HepG2 (cell line): Measurements from ENCODE around the gene CAMSAP2. TPM values are rescaled to one million over a fixed set of nuclear protein-coding genes. Genes with fewer than 3 reads are reported as not detected.

Experiments used
- BRCA1 ChIP-seq: sonication (generic); formaldehyde crosslinking; IDR thresholded peaks from 2 replicates; pipeline ENCODE4 v1.4.0; 2020; ENCODE audit warnings: missing genetic modification reagents
- HIVEP1 ChIP-seq: sonication (generic); formaldehyde crosslinking; IDR thresholded peaks from 2 replicates; pipeline ENCODE4 v1.4.0; 2020; ENCODE audit warnings: mild to moderate bottlenecking, missing genetic modification reagents
- KLF13 ChIP-seq: sonication (generic); formaldehyde crosslinking; IDR thresholded peaks from 2 replicates; pipeline ENCODE4 v1.4.0; 2020; ENCODE audit warnings: mild to moderate bottlenecking, missing genetic modification reagents
- KLF16 ChIP-seq, 2 experiments: sonication (generic) in 1 of 2; formaldehyde crosslinking in 1 of 2; IDR thresholded peaks; 2 replicates each; pipeline versions ENCODE4 v1.6.1 to v1.8.0; 2016 to 2023; ENCODE audit warnings: missing genetic modification reagents in 2 of 2, missing compliant biosample characterization in 1 of 2
- MED8 ChIP-seq: sonication (generic); formaldehyde crosslinking; IDR thresholded peaks from 2 replicates; pipeline ENCODE4 v1.8.1; 2023; ENCODE audit warnings: mild to moderate bottlenecking, missing genetic modification reagents; ENCODE audit not compliant: insufficient replicate concordance
- MEIS1 ChIP-seq: sonication (generic); formaldehyde crosslinking; IDR thresholded peaks from 2 replicates; pipeline ENCODE4 v1.9.0; 2021; ENCODE audit warnings: mild to moderate bottlenecking, missing genetic modification reagents, moderate library complexity, borderline replicate concordance
- SIX4 ChIP-seq: sonication (generic); formaldehyde crosslinking; IDR thresholded peaks from 2 replicates; pipeline ENCODE4 v1.4.0; 2020; ENCODE audit warnings: missing genetic modification reagents
- SMC3 ChIP-seq: IDR thresholded peaks from 2 replicates; pipeline ENCODE4 v1.6.1; 2011; ENCODE audit warnings: low read length, improper control_type of control experiment
- TBL1XR1 ChIP-seq: fragments of 150-350 bp; IDR thresholded peaks from 2 replicates; pipeline ENCODE4 v1.6.1; 2014; ENCODE audit warnings: borderline replicate concordance, low read length; ENCODE audit not compliant: partially characterized antibody
- TGIF2 ChIP-seq: IDR thresholded peaks from 2 replicates; pipeline ENCODE4 v1.6.1; 2016; ENCODE audit warnings: control low read depth, missing compliant biosample characterization
- ZC3H13 ChIP-seq: sonication (generic); formaldehyde crosslinking; IDR thresholded peaks from 2 replicates; pipeline ENCODE4 v1.8.1; 2023; ENCODE audit warnings: mild to moderate bottlenecking, missing genetic modification reagents, moderate library complexity
- ZEB1 ChIP-seq: IDR thresholded peaks from 2 replicates; pipeline ENCODE4 v1.6.1; 2012; ENCODE audit warnings: mild to moderate bottlenecking, low read depth, inconsistent platforms; ENCODE audit not compliant: insufficient replicate concordance
- ZMYM2 ChIP-seq: sonication (generic); formaldehyde crosslinking; IDR thresholded peaks from 2 replicates; pipeline ENCODE4 v1.8.0; 2022; ENCODE audit warnings: mild to moderate bottlenecking, missing genetic modification reagents
- ZNF224 ChIP-seq: sonication (generic); formaldehyde crosslinking; IDR thresholded peaks from 2 replicates; pipeline ENCODE4 v1.5.0; 2020; ENCODE audit warnings: mild to moderate bottlenecking, missing genetic modification reagents
- ZNF607 ChIP-seq: sonication (generic); formaldehyde crosslinking; IDR thresholded peaks from 2 replicates; pipeline ENCODE4 v1.5.1; 2020; ENCODE audit warnings: missing genetic modification reagents, mild to moderate bottlenecking, borderline replicate concordance
- ZNF616 ChIP-seq: sonication (generic); formaldehyde crosslinking; IDR thresholded peaks from 2 replicates; pipeline ENCODE4 v1.5.0; 2020; ENCODE audit warnings: low read depth, mild to moderate bottlenecking, missing genetic modification reagents
- ZSCAN25 ChIP-seq: sonication (generic); formaldehyde crosslinking; IDR thresholded peaks from 2 replicates; pipeline ENCODE4 v1.8.0; 2022; ENCODE audit warnings: mild to moderate bottlenecking, missing genetic modification reagents
- polyA plus RNA-seq, 8 experiments: library from polyadenylated mRNA; depleted of rRNA in 3 of 8; stranded (reverse) in 7 of 8; unstranded in 1 of 8; fragments of >200 nt; fragmentation: Illumina TruSeq in 4 of 8; extraction: Trizol in 4 of 8; gene quantifications; 2 replicates each; pipeline versions ENCODE4 v1.2.1 to v1.2.3, GENCODE V29; 2011 to 2016; ENCODE audit warnings: low read depth in 4 of 8, missing spikeins in 1 of 8, mixed read lengths in 1 of 8; ENCODE audit not compliant: insufficient read depth in 1 of 8
- total RNA-seq, 5 experiments: library from RNA; depleted of rRNA; stranded (reverse); fragments of >200 nt; fragmentation: Illumina TruSeq; extraction: Trizol; gene quantifications; 2 replicates each; pipeline ENCODE4 v1.2.3, GENCODE V29; 2016; ENCODE audit warnings: low read depth in 1 of 5
- TF ChIP-seq, protein P1 (sequence below): sonication (generic); formaldehyde crosslinking; IDR thresholded peaks from 2 replicates; pipeline ENCODE4 v1.8.0; 2022; ENCODE audit warnings: mild to moderate bottlenecking, missing genetic modification reagents
- TF ChIP-seq, protein P2 (sequence below): sonication (generic); formaldehyde crosslinking; IDR thresholded peaks from 2 replicates; pipeline ENCODE4 v1.4.0; 2020; ENCODE audit warnings: missing genetic modification reagents, borderline replicate concordance
- TF ChIP-seq, protein P3 (sequence below): sonication (generic); formaldehyde crosslinking; IDR thresholded peaks from 2 replicates; pipeline ENCODE4 v1.4.0; 2020; ENCODE audit warnings: missing genetic modification reagents, borderline replicate concordance

CAMSAP2 gene
- total and polyA plus RNA-seq, 2 of the 13 experiments (the other 11 are each of a cell fraction or from before 2014, with no cell fraction given): 3.4 to 8.2 TPM

DNA sequence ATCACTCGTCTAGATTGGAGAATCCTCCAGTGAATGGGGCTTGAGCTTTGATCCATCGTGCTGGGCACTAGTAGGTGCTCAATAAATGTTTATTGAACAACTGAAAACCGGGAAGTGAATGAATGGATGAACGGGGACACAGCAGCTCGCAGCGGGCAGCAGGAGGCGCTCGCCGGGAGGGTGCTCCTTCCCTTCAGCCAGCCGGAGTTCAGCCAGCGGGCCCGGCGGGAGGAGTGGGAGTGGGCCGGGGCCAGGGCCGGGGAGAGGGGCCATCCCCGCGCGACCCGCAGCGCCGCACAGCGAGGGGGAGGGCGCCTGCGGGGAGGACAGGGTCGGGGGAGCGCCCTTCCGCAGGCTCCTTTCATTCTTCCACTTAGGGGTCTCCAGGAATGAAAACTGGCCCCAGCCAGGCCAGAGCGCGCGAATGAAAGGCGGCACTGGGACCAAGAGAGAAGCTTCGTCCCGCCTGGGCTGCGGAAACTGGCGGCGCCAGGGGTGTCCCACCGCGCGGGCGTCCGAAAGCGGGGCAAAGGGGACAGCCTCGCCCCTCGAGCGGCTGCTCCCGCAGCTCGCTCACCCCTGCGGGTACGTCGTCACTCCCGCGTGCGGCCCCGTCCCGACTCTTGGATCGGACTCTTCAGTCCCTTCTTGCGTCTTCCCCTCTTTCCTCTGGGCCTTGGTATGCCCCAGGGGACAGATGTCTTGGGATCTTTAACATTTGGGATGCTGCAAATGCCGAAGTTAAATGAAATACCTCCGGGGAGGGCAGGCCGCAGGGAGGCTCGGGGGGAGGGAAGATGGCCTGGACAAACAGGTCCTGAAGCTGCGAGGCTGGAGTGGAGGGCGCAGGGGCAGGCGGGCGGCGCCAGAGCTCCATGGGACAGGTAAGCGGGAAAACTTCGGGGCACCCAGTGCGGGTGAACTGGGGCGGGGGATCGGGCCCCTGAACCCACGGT is 152.4 kb downstream of the CAMSAP2 start (continued):
- TF ChIP-seq ZSCAN25 (no peak), ZC3H13 (0 out of 2 replicates have a peak, but pooled peaks have one; percentile 26), ZEB1 (no peak), KLF13 (CRISPR knock-in tag) (no peak), SIX4 (no peak), TBL1XR1 (no peak), MED8 (no peak), ZNF607 (CRISPR knock-in tag) (peak; percentile 65), HIVEP1 (CRISPR knock-in tag) (no peak), SMC3 (peak; percentile 23; the same call in 1 of the 2 replicates), KLF16 (CRISPR knock-in tag; IDR thresholded peaks at IDR 0.05) (no peak; a peak in 1 of 4 replicates), BRCA1 (CRISPR knock-in tag) (no peak), ZMYM2 (CRISPR knock-in tag) (peak; percentile 83), ZNF616 (no peak), MEIS1 (no peak), TGIF2 (no peak), ZNF224 (no peak)
- TF ChIP-seq, protein P1, sequence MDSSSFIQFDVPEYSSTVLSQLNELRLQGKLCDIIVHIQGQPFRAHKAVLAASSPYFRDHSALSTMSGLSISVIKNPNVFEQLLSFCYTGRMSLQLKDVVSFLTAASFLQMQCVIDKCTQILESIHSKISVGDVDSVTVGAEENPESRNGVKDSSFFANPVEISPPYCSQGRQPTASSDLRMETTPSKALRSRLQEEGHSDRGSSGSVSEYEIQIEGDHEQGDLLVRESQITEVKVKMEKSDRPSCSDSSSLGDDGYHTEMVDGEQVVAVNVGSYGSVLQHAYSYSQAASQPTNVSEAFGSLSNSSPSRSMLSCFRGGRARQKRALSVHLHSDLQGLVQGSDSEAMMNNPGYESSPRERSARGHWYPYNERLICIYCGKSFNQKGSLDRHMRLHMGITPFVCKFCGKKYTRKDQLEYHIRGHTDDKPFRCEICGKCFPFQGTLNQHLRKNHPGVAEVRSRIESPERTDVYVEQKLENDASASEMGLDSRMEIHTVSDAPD (CRISPR knock-in tag): no peak
- TF ChIP-seq, protein P2, sequence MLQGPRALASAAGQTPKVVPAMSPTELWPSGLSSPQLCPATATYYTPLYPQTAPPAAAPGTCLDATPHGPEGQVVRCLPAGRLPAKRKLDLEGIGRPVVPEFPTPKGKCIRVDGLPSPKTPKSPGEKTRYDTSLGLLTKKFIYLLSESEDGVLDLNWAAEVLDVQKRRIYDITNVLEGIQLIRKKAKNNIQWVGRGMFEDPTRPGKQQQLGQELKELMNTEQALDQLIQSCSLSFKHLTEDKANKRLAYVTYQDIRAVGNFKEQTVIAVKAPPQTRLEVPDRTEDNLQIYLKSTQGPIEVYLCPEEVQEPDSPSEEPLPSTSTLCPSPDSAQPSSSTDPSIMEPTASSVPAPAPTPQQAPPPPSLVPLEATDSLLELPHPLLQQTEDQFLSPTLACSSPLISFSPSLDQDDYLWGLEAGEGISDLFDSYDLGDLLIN: no peak
- TF ChIP-seq, protein P3, sequence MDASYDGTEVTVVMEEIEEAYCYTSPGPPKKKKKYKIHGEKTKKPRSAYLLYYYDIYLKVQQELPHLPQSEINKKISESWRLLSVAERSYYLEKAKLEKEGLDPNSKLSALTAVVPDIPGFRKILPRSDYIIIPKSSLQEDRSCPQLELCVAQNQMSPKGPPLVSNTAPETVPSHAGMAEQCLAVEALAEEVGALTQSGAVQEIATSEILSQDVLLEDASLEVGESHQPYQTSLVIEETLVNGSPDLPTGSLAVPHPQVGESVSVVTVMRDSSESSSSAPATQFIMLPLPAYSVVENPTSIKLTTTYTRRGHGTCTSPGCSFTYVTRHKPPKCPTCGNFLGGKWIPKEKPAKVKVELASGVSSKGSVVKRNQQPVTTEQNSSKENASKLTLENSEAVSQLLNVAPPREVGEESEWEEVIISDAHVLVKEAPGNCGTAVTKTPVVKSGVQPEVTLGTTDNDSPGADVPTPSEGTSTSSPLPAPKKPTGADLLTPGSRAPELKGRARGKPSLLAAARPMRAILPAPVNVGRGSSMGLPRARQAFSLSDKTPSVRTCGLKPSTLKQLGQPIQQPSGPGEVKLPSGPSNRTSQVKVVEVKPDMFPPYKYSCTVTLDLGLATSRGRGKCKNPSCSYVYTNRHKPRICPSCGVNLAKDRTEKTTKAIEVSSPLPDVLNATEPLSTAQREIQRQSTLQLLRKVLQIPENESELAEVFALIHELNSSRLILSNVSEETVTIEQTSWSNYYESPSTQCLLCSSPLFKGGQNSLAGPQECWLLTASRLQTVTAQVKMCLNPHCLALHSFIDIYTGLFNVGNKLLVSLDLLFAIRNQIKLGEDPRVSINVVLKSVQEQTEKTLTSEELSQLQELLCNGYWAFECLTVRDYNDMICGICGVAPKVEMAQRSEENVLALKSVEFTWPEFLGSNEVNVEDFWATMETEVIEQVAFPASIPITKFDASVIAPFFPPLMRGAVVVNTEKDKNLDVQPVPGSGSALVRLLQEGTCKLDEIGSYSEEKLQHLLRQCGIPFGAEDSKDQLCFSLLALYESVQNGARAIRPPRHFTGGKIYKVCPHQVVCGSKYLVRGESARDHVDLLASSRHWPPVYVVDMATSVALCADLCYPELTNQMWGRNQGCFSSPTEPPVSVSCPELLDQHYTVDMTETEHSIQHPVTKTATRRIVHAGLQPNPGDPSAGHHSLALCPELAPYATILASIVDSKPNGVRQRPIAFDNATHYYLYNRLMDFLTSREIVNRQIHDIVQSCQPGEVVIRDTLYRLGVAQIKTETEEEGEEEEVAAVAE (CRISPR knock-in tag): peak; percentile 15; the same call in 1 of the 2 replicates
